ENCODE measurements around the gene PRIMA1. TPM values are rescaled to one million over a fixed set of nuclear protein-coding genes. Genes with fewer than 3 reads are reported as not detected.

Gene PRIMA1
- total RNA-seq, 1 experiment from 2014 or later, result 1.0 TPM

DNA sequence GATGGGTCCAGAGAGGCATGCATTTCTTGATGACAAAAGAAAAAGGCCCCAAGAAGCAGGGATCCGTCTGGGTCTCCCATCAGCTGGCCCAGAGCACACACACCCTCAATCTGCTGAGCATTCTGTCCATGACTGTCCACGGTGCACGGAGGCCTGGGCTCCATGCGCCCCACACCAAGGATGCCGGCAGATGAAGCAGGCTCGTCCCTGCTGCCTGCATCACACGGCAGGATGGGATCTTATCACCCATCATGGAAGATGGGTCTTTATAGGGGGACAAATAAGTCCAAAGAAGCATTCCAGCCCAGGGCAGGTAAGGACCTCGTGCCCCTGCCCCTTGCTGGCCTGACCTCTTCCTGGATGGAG is 59.7 kb downstream of the PRIMA1 start:
- ChIA-PET POLR2A (no interaction called here), CTCF (no interaction called here)
- H3K4me3 Mint-ChIP-seq (ENCODE audit: unreplicated experiment), result no peak overlapping the region
- intact Hi-C loops (cut with micrococcal nuclease; ENCODE audit: unreplicated experiment), result no loop called here
- no peak for DNase-seq
- TF ChIP-seq, protein P1, sequence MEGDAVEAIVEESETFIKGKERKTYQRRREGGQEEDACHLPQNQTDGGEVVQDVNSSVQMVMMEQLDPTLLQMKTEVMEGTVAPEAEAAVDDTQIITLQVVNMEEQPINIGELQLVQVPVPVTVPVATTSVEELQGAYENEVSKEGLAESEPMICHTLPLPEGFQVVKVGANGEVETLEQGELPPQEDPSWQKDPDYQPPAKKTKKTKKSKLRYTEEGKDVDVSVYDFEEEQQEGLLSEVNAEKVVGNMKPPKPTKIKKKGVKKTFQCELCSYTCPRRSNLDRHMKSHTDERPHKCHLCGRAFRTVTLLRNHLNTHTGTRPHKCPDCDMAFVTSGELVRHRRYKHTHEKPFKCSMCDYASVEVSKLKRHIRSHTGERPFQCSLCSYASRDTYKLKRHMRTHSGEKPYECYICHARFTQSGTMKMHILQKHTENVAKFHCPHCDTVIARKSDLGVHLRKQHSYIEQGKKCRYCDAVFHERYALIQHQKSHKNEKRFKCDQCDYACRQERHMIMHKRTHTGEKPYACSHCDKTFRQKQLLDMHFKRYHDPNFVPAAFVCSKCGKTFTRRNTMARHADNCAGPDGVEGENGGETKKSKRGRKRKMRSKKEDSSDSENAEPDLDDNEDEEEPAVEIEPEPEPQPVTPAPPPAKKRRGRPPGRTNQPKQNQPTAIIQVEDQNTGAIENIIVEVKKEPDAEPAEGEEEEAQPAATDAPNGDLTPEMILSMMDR (IDR thresholded peaks at IDR 0.05; ENCODE audit: insufficient read depth in 1 of 2, low read depth in 1 of 2, low read length in 1 of 2, severe bottlenecking in 1 of 2, unreplicated experiment in 1 of 2), result no peak
- no TSS peak for BruUV-seq (replicated peaks)
- no peaks in the 10 kb centered on the region for H3K36me3 Mint-ChIP-seq (ENCODE audit: insufficient read depth, unreplicated experiment)
- H3K9me3 ChIP-seq, result no peaks in the 10 kb centered on the region
- H3K4me1 Mint-ChIP-seq (ENCODE audit: low read depth, unreplicated experiment), result no peaks in the 10 kb centered on the region
- H3K36me3 ChIP-seq (ENCODE audit: control insufficient read depth, insufficient read depth, low read length), result no peaks in the 10 kb centered on the region
- no peaks in the 10 kb centered on the region for H3K27me3 ChIP-seq (replicated peaks; ENCODE audit: control insufficient read depth, insufficient read depth, low read length)
- no peaks in the 10 kb centered on the region for H3K27me3 Mint-ChIP-seq (ENCODE audit: insufficient read depth, unreplicated experiment)
- no peak overlapping the region for H3K27ac Mint-ChIP-seq (ENCODE audit: unreplicated experiment)
- no peak overlapping the region for H3K4me3 ChIP-seq (ENCODE audit: low read depth, low read length)
- H3K9me3 Mint-ChIP-seq (ENCODE audit: unreplicated experiment), result no peaks in the 10 kb centered on the region
- H3K4me1 ChIP-seq, result no peaks in the 10 kb centered on the region

- intact Hi-C loops (cut with micrococcal nuclease; ENCODE audit: unreplicated experiment), result no loop called here
- TF ChIP-seq, protein P1 (IDR thresholded peaks at IDR 0.05; ENCODE audit: insufficient read depth in 1 of 2, low read depth in 1 of 2, low read length in 1 of 2, severe bottlenecking in 1 of 2, unreplicated experiment in 1 of 2), result no peak
- Histone ChIP-seq H3K27me3 (replicated peaks; ENCODE audit: control insufficient read depth, insufficient read depth, low read length) (no peaks in the 10 kb centered on the region), H3K9me3 (no peaks in the 10 kb centered on the region), H3K4me1 (no peaks in the 10 kb centered on the region), H3K4me3 (ENCODE audit: low read depth, low read length) (no peak overlapping the region), H3K36me3 (ENCODE audit: control insufficient read depth, insufficient read depth, low read length) (no peaks in the 10 kb centered on the region)
- BruUV-seq (replicated peaks), result no TSS peak
- DNase-seq, result no peak
- ChIA-PET CTCF (no interaction called here), POLR2A (no interaction called here)
- Mint-ChIP-seq H3K4me3 (ENCODE audit: unreplicated experiment) (no peak overlapping the region), H3K36me3 (ENCODE audit: insufficient read depth, unreplicated experiment) (no peaks in the 10 kb centered on the region), H3K4me1 (ENCODE audit: low read depth, unreplicated experiment) (no peaks in the 10 kb centered on the region), H3K9me3 (ENCODE audit: unreplicated experiment) (no peaks in the 10 kb centered on the region), H3K27ac (ENCODE audit: unreplicated experiment) (no peak overlapping the region), H3K27me3 (ENCODE audit: insufficient read depth, unreplicated experiment) (no peaks in the 10 kb centered on the region)
Measured at GRCh38 chr14:93727917-93728650, 60.2 kb downstream of the PRIMA1 start.

- TF ChIP-seq, protein P1 (IDR thresholded peaks at IDR 0.05; ENCODE audit: insufficient read depth in 1 of 2, low read depth in 1 of 2, low read length in 1 of 2, severe bottlenecking in 1 of 2, unreplicated experiment in 1 of 2), result no peak
- ChIA-PET CTCF (no interaction called here), POLR2A (no interaction called here)
- no TSS peak for BruUV-seq (replicated peaks)
- H3K27me3 Mint-ChIP-seq (ENCODE audit: insufficient read depth, unreplicated experiment), result no peaks in the 10 kb centered on the region
- Histone ChIP-seq H3K36me3 (ENCODE audit: control insufficient read depth, insufficient read depth, low read length) (no peaks in the 10 kb centered on the region), H3K4me3 (ENCODE audit: low read depth, low read length) (no peak overlapping the region), H3K4me1 (no peaks in the 10 kb centered on the region), H3K9me3 (no peaks in the 10 kb centered on the region), H3K27me3 (replicated peaks; ENCODE audit: control insufficient read depth, insufficient read depth, low read length) (no peaks in the 10 kb centered on the region)
- no peak overlapping the region for H3K27ac Mint-ChIP-seq (ENCODE audit: unreplicated experiment)
- intact Hi-C loops (cut with micrococcal nuclease; ENCODE audit: unreplicated experiment), result no loop called here
- H3K4me1 Mint-ChIP-seq (ENCODE audit: low read depth, unreplicated experiment), result no peaks in the 10 kb centered on the region
- H3K9me3 Mint-ChIP-seq (ENCODE audit: unreplicated experiment), result no peaks in the 10 kb centered on the region
- no peak overlapping the region for H3K4me3 Mint-ChIP-seq (ENCODE audit: unreplicated experiment)
- no peak for DNase-seq
- no peaks in the 10 kb centered on the region for H3K36me3 Mint-ChIP-seq (ENCODE audit: insufficient read depth, unreplicated experiment)
Measured at GRCh38 chr14:93727039-93727740, 61.1 kb downstream of the PRIMA1 start.
